Stimulated activated CD8-positive, alpha-beta memory T cell treated with anti-CD3 and anti-CD28 coated beads, Interleukin-4, amount 100 ng/mL, for 1 hour (primary cell): Measurements from ENCODE around the gene ATG4A.

Experiments used
- DNase-seq, 2 donors: peaks; one replicate each; pipeline ENCODE4 v3.0.0-alpha.2; 2020; ENCODE audit warnings: low read depth in 2 of 2, low spot score in 1 of 2

The ATG4A gene

DNA sequence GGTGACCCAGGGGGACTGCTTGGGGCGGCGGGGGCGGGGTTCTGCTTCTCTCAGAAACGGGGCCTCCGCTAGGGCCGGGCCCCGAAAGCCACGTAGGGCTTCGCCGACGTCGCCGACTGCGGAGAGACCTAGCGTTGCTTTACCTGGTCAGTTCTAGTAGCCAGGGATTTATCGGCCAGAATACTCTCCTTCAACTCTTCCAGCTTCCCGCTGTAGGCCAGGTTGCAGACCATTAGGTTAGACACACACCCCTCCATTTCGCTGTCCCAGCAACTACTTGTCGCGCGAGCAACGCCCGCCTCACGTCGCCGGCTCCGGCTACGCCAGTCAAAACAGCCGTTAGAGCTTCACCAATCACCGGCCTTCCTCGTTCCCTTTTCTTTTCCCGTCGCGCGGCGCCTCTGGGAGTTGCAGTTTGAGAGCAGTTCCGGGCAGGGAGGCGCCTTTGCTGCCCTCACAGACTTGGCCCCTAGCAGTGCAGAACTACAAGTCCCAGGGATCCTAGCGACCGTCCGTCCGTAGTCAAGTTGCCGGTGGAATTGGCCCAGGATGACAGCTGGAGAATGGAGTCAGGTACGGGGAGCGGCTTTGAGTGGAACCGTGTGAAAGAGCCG is at the start of gene ATG4A, which contains the start of gene PSMD10:
Gene ATG4A (plus strand): TSS at position 515 of the 614 bp plus-strand sequence. CDS start 49 bp downstream, at position 564.
Gene PSMD10 (minus strand): TSS at position 279 of the 614 bp plus-strand sequence. CDS start 22 bp downstream, at position 257.
- peak; percentile 62 to 73 for DNase-seq

GRCh38 chrX:108044554-108045256 is 46.9 kb upstream of the ATG4A start, which contains the start of gene VSIG1:
Gene VSIG1 (plus strand): TSS chrX:108045065. CDS start chrX:108045131, 66 bp downstream.
- no peak for DNase-seq

DNA sequence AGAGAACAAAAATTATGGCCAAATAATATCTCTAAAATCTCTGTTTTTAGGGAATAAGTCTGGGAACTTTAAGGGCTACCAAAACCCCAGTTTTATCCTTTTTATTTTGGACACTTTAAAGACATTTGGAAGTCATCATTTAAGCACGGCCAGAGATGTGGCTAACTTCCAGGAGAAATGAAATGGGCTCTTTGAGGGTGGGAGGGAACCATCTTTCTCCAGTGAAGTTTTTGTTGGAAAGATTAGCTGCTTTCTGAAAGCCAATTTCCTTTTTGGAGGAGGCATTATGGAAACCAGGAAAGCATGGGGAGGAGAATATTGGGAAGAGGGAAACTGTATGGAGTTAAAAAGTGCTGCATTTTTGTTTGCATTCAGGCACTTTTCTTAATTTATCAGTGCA is 41.9 kb upstream of the ATG4A start:
- DNase-seq, result no peak

GRCh38 chrX:108053218-108053617 is 38.4 kb upstream of the ATG4A start:
- DNase-seq, result no peak

GRCh38 chrX:108055546-108055945 is 36.0 kb upstream of the ATG4A start:
- DNase-seq, result no peak

- DNase-seq, result no peak
Observed at GRCh38 chrX:108059801-108060200, 31.8 kb upstream of the ATG4A start.

DNA sequence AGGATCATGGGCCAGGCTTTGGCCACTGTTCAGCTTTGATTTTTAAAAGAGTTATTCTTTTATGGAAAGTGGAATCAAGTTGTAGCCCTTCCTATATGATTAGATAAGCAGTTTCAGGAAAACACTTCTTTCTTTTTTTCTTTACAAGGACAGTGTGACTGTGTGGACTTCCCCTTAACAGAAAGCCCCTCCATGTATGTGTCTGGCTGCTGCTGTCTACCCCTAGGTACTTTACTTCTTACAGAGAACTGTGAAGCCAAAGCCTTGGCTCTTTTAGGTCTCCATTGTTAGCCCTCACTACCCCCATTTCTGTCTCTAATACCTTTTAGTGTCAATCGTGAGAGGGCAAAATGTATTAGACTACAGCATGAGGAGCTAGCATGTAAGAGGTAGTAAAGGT is 27.6 kb upstream of the ATG4A start:
- no peak for DNase-seq

DNA sequence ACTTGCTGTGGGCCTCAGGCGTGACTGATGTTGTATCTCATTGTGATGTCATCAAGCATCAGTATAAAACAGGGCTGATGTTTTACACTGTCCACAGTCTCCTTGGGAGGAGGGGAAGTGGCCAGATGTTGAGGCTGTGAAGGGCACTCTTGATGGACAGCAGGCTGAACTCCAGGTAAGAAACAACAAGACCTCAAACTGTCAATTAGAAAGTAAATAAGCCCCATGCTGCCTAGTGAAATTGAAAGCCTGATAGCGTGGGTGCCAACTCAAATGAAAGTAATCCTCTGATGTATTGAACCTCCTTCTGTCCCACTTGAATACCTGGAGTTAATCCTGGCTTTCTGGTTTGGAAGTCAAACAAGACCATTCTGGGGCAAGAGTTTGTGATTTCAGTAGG is 27.0 kb upstream of the ATG4A start:
- DNase-seq, result no peak

- no peak for DNase-seq
Observed at GRCh38 chrX:108068121-108068520, 23.5 kb upstream of the ATG4A start.

- no peak for DNase-seq
Observed at GRCh38 chrX:108070891-108071290, 20.7 kb upstream of the ATG4A start.

- DNase-seq, result no peak
Observed at GRCh38 chrX:108071578-108071977, 20.0 kb upstream of the ATG4A start.

DNA sequence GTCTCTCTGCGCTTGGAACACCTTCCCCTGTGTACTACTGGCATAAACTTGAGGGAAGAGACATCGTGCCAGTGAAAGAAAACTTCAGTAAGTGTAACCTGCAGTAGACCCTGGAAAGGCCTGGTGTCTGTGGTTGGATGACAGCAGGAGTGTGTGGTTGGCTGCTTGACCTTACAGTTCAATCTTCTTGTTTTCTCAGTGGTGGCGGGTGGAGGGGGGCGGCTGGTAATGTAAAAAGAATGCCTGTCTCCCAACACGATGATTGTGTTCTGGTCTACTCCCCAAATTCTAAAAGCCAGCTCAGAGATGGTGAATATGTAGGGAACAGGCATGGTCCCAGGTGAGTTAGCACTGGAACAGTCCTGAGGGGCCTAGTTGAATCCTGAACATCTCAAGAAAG is 18.8 kb upstream of the ATG4A start:
- DNase-seq, result no peak

DNA sequence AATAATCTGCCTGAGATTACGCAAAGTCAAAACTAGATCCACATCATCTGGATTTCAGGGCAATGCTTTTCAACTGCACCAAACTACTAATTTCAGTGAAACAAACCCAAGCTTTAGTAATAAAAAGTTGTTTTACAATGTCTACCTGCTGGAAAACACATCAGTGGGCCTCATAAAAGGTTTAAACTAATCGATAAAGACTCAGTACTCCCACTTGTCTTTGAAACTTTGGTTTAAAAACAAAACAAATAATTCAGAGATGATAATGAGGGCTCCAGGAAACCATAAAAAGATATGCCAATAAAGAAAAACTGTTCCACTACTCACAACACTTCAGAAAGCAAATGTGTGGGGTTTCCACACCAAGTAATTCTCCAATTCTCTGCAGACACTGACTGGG is 10.5 kb upstream of the ATG4A start:
- no peak for DNase-seq

- DNase-seq, result no peak
Observed at GRCh38 chrX:108087792-108088191, 3.8 kb upstream of the ATG4A start.

DNA sequence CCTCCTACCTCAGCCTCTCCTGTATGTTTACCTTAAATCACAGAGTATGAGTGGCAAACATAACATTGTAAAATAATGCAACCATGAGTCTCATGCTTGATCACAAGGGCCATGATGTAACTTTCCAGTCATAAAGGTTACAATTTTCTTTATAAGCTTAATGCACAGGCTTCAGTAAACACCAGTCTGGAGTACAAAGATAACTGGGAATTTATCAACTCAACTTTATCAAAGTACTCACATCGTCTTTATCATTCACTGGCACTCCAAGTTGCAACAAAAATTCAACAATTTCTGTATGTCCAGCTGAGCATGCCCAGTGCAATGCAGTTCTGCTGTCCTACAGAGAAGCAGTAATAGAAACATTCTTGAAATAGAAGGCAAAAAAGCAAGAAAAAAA is 3.1 kb upstream of the ATG4A start:
- DNase-seq, result no peak

DNA sequence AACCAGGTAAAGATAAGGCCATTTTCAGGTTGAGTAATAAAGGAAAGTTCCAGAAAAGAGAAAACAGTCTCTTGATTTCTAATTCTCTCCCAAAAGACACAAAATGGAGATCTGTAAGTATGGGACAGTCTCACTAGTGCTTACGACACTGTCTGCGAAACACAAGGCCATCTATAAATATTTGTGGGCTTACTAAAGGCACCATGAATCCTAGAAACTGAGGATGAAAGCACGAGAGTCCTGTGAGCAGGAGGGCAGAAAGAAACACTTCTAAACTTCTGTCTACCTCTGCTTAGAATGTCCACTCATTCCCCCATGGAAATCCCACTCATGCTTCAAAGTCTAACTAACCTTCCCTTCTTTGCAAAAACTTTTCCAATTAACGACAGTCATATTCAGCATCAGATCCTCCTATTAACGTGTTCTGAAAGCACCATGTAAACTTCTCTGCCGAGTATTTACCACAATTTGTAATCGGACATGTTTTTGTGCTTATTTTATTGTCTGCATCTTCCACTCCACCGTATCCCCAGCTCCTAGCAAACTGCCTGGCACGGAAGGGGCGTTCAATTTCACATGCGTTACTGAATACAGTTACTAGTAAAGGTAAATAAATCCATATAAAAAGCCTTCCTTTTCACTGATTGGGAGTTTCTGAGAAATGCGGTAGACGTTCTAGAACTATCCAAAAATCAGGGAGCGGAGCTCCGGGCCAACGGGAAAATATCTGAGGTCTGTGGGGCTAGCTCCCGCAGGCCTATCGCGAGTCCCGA is 901 bp upstream of the ATG4A start:
- DNase-seq, result no peak

- peak in 1 of 2 donors; percentile 9 for DNase-seq
Observed at GRCh38 chrX:108091878-108092291, 307 bp downstream of the ATG4A start.

- DNase-seq, result no peak
Observed at GRCh38 chrX:108097380-108097779, 5.8 kb downstream of the ATG4A start.

- no peak for DNase-seq
Observed at GRCh38 chrX:108105473-108105872, 13.9 kb downstream of the ATG4A start.

- DNase-seq, result no peak
Observed at GRCh38 chrX:108114541-108114940, 23.0 kb downstream of the ATG4A start.

- no peak for DNase-seq
Observed at GRCh38 chrX:108117988-108118387, 26.4 kb downstream of the ATG4A start.

GRCh38 chrX:108121291-108121690 is 29.7 kb downstream of the ATG4A start:
- DNase-seq, result no peak
